Spleen (tissue), 7 donors: ENCODE measurements around the gene SLC39A13.

Source experiments
- POLR2A ChIP-seq, 3 donors: fragments of 450-650 bp; IDR thresholded peaks; one replicate each; pipeline ENCODE4 v1.5.1; 2017; ENCODE audit warnings: antibody characterized with exemption in 3 of 3, mild to moderate bottlenecking in 1 of 3
- POLR2AphosphoS5 ChIP-seq, 3 donors: sonication (generic); formaldehyde crosslinking; IDR thresholded peaks; one replicate each; pipeline ENCODE4 v1.5.1; 2017; ENCODE audit warnings: antibody characterized with exemption in 3 of 3
- TF ChIP-seq, protein P1 (sequence below), 11 experiments: fragments of 200-600 bp in 7 of 11; fragments of 450-650 bp in 4 of 11; sonication (generic) in 4 of 11; IDR thresholded peaks in 8 of 11; conservative IDR thresholded peaks in 3 of 11; 1 replicate in 7 of 11; 2 replicates in 4 of 11; pipeline versions ENCODE4 v1.4.0 to v1.8.0; 2016 to 2021; ENCODE audit warnings: antibody characterized with exemption in 11 of 11, inconsistent platforms in 4 of 11, mild to moderate bottlenecking in 1 of 11
- donor health status: DM: no; HTN: no; CAD: no; lungs with moderate emphysema.
- donor health status: DM: no; HTN: no; CAD: no.
- donor health status: DM: no; HTN: no; CAD: no.

DNA sequence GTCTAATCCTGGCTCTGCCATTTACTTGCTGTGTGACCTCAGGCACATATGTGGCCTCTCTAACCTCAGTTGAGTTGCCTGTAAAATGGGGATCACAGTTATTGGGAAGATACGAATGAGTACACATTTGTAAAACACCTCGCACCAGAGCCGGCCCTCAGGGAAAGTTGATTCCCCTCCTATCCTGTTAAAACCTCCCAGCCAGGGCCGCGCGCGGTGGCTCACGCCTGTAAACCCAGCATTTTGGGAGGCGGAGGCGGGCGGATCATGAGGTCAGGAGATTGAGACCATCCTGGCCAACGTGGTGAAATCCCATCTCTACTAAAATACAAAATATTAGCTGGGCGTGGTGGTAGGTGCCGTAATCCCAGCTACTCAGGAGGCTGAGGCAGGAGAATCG is 48.0 kb upstream of the SLC39A13 start:
- TF ChIP-seq, protein P1, sequence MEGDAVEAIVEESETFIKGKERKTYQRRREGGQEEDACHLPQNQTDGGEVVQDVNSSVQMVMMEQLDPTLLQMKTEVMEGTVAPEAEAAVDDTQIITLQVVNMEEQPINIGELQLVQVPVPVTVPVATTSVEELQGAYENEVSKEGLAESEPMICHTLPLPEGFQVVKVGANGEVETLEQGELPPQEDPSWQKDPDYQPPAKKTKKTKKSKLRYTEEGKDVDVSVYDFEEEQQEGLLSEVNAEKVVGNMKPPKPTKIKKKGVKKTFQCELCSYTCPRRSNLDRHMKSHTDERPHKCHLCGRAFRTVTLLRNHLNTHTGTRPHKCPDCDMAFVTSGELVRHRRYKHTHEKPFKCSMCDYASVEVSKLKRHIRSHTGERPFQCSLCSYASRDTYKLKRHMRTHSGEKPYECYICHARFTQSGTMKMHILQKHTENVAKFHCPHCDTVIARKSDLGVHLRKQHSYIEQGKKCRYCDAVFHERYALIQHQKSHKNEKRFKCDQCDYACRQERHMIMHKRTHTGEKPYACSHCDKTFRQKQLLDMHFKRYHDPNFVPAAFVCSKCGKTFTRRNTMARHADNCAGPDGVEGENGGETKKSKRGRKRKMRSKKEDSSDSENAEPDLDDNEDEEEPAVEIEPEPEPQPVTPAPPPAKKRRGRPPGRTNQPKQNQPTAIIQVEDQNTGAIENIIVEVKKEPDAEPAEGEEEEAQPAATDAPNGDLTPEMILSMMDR (IDR thresholded peaks at IDR 0.05 in 8 of 11, conservative IDR thresholded peaks at IDR 0.05 in 3 of 11), result no peak
- no peak for TF ChIP-seq POLR2A (IDR thresholded peaks at IDR 0.05)
- no peak for TF ChIP-seq POLR2AphosphoS5 (IDR thresholded peaks at IDR 0.05)
